NT2/D1 (cell line): Measurements from ENCODE around the gene PLA2R1.

Source experiments
- SUZ12 ChIP-seq: IDR thresholded peaks from 2 replicates; pipeline ENCODE4 v1.6.1; 2011; ENCODE audit not compliant: insufficient read length, insufficient read depth; ENCODE audit errors: extremely low read depth
- YY1 ChIP-seq: IDR thresholded peaks from 2 replicates; pipeline ENCODE4 v1.6.1; 2011; ENCODE audit not compliant: insufficient read length, insufficient read depth
- ZNF274 ChIP-seq: IDR thresholded peaks from 2 replicates; pipeline ENCODE4 v1.6.1; 2011; ENCODE audit warnings: mild to moderate bottlenecking, low read depth, low read length

- TF ChIP-seq YY1 (no peak), ZNF274 (no peak), SUZ12 (no peak)
These were observed 56.9 kb downstream of the PLA2R1 start for GRCh38 chr2:160005476-160005875.
